ENCODE results near the gene MIGA2. TPM values are rescaled to one million over a fixed set of nuclear protein-coding genes. Genes with fewer than 3 reads are reported as not detected.

Gene MIGA2
- total RNA-seq, 1 donor from 2014 or later = 12.6 TPM

DNA sequence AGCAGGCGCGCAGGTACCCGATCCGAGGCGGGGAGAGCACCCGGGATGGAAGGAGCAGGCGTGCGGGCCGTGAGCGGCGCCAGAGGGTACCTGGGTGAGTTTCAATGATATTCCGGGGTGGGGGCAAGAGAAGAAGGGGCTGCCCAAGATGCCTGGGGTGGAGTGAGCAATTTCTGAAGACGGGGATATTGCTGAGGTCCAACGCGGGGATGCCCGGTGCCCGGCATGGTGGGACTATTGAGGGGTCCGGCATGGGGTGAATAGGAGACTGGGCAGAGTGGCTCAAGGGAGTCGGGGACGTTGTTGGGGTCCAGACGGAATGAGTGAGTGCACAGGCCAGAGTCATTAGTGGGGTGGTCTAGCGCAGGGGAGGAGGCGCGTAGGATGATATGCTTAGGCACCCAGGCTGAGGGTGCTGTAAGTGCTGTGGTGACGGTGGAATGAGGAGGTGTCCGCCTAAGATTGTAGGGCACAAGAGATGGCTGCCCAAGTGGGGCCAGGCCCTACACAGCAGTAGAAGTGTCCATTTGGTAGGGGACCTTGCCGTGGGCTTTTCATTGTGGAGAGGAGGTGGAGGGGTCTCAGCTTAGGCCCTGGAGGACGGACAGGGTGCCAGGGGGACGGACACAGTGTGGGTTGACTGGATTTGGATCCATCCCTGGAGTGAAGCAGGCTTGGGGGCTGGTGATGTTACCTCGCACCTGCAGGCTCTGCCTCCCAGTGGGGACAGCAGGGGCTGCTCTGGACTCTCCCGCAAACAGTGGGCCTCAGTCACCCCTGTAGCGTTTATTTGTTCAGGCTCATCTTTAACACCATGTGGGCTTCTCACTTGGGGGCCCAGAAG, 719 bp downstream of the MIGA2 start:
- peaks cover 2% of the 10 kb centered on the region for H3K36me3 ChIP-seq (ENCODE audit: control insufficient read depth, insufficient read depth, low read length)
- peak overlapping the region; percentile 98 for H3K4me3 ChIP-seq (ENCODE audit: low read depth, low read length)
- FAIRE-seq (no peak), DNase-seq (ENCODE audit: low read depth) (no peak)
- no peaks in the 10 kb centered on the region for H3K27me3 ChIP-seq (ENCODE audit: control insufficient read depth, insufficient read depth, low read length)
- TF ChIP-seq CTCF (IDR thresholded peaks at IDR 0.05; ENCODE audit: insufficient read depth, low read length, severe bottlenecking) = no peak

DNA sequence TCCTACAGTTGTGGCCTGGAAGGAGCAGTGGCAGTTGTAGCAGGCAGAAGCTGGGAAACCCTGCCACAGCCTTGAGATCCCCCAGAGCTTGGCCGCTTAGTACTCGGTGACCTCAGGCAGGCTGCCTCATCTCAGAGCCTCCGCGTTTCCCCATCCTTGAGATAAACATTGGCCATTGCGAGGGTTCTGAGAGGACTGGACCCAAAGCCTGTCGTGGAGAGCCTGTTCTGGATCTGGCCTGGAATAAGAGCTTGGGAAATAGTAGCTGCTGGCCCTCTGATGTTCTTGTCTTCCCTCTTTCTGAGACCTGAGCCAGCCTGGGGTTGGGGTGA, 1.3 kb downstream of the MIGA2 start:
- DNase-seq (ENCODE audit: low read depth) = no peak
- no peak overlapping the region for H3K4me3 ChIP-seq (ENCODE audit: low read depth, low read length)
- FAIRE-seq = no peak
- H3K36me3 ChIP-seq (ENCODE audit: control insufficient read depth, insufficient read depth, low read length) = peaks cover 8% of the 10 kb centered on the region
- H3K27me3 ChIP-seq (ENCODE audit: control insufficient read depth, insufficient read depth, low read length) = no peaks in the 10 kb centered on the region
- TF ChIP-seq CTCF (IDR thresholded peaks at IDR 0.05; ENCODE audit: insufficient read depth, low read length, severe bottlenecking) = no peak

DNA sequence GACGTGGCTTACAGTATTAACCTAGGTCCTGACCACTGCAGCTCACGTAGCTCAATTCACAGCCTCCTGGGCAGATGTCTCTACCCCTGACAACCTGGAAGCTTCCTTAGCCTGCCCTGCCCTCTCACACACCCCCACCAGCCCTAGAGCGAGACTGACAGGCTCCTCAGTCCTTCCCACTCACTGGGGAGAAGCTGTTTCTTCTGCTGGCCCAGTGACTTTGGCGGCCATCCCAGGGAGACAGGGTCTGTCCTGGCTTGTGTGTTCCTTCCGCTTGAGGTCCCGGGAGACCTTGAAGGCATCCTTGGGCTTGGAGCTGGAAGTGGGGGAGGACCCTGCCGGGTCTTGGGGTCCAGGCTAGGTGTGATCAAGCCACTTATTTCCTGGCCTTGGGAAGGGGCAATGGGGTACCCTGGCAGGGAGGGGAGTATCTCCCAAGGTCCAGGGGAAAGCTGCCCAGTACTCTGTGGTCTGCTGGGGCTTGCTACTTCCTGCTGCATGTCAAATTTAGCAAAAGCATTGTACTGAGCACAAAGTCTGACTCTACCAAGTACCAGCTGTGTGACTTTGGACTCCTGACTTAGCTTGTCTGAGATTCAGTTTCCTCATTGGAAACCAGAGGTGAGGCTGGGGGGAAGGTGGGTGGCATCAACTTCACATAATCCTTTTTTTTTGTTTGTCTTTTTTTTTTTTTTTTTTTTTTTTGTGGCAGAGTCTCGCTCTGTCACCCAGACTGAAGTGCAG, 1.9 kb downstream of the MIGA2 start:
- Histone ChIP-seq H3K27me3 (ENCODE audit: control insufficient read depth, insufficient read depth, low read length) (no peaks in the 10 kb centered on the region), H3K4me3 (ENCODE audit: low read depth, low read length) (no peak overlapping the region), H3K36me3 (ENCODE audit: control insufficient read depth, insufficient read depth, low read length) (peaks cover 8% of the 10 kb centered on the region)
- no peak for DNase-seq (ENCODE audit: low read depth)
- no peak for TF ChIP-seq CTCF (IDR thresholded peaks at IDR 0.05; ENCODE audit: insufficient read depth, low read length, severe bottlenecking)
- FAIRE-seq = no peak

- H3K36me3 ChIP-seq (ENCODE audit: control insufficient read depth, insufficient read depth, low read length) = peaks cover 8% of the 10 kb centered on the region
- DNase-seq (ENCODE audit: low read depth) = no peak
- no peak for TF ChIP-seq CTCF (IDR thresholded peaks at IDR 0.05; ENCODE audit: insufficient read depth, low read length, severe bottlenecking)
- H3K27me3 ChIP-seq (ENCODE audit: control insufficient read depth, insufficient read depth, low read length) = no peaks in the 10 kb centered on the region
- FAIRE-seq = no peak
- no peak overlapping the region for H3K4me3 ChIP-seq (ENCODE audit: low read depth, low read length)
Observed at GRCh38 chr9:129040113-129040643, 3.8 kb downstream of the MIGA2 start.

DNA sequence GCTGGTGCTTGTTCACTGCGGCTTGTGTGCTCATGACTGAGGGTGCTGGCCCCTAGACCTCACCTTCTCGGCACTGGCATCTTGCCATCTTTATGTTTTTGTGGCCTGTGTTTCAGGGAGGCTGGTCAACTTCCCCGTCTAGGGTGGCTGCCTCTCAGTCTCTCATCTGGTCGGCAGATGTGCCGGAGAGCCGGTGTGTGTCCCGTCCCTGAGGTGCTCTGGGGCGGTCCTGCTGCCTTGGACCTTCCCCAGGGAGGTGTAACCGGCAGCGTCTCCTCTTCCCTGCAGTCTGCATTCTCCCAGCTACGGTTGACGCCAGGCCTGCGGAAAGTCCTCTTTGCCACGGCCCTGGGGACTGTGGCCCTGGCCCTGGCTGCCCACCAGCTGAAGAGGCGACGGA, 5.6 kb downstream of the MIGA2 start:
- Histone ChIP-seq H3K27me3 (ENCODE audit: control insufficient read depth, insufficient read depth, low read length) (no peaks in the 10 kb centered on the region), H3K4me3 (ENCODE audit: low read depth, low read length) (no peak overlapping the region), H3K36me3 (ENCODE audit: control insufficient read depth, insufficient read depth, low read length) (peaks cover 10% of the 10 kb centered on the region)
- FAIRE-seq (no peak), DNase-seq (ENCODE audit: low read depth) (no peak)
- no peak for TF ChIP-seq CTCF (IDR thresholded peaks at IDR 0.05; ENCODE audit: insufficient read depth, low read length, severe bottlenecking)
